Measurements from ENCODE around the gene ZMIZ1. TPM values are rescaled to one million over a fixed set of nuclear protein-coding genes. Genes with fewer than 3 reads are reported as not detected.
A peak's percentile ranks its signal among the peaks of the same experiment; 100 is the strongest.

The ZMIZ1 gene
- total RNA-seq, 1 experiment from 2014 or later: 35.8 TPM

DNA sequence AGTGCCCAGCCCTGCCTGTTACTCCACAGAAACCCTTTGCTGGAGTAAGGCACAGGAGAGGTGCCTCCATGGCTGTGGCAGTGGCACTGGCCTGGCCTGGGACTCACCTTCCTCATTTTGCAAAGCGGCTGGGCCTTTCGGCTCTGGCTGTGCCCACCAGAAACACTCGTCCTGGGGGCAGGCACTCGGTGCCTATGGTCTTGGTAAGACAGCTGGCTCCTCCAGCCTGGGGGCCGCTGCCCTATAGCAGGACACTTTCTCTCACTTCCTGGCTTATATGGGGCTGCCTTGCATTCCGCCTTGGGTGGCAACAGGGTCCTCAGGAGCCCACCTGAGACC, 13.2 kb downstream of the ZMIZ1 start:
- no TSS peak for BruUV-seq (replicated peaks)
- CTCF ChIA-PET: no interaction called here
- intact Hi-C loops (cut with micrococcal nuclease; ENCODE audit: unreplicated experiment): no loop called here
- no peaks in the 10 kb centered on the region for H3K9me3 ChIP-seq (ENCODE audit: low read depth, low read length, poor library complexity, severe bottlenecking)
- no peak overlapping the region for H3K4me3 ChIP-seq (ENCODE audit: low read depth, low read length, poor library complexity, severe bottlenecking)
- TF ChIP-seq, protein P1, sequence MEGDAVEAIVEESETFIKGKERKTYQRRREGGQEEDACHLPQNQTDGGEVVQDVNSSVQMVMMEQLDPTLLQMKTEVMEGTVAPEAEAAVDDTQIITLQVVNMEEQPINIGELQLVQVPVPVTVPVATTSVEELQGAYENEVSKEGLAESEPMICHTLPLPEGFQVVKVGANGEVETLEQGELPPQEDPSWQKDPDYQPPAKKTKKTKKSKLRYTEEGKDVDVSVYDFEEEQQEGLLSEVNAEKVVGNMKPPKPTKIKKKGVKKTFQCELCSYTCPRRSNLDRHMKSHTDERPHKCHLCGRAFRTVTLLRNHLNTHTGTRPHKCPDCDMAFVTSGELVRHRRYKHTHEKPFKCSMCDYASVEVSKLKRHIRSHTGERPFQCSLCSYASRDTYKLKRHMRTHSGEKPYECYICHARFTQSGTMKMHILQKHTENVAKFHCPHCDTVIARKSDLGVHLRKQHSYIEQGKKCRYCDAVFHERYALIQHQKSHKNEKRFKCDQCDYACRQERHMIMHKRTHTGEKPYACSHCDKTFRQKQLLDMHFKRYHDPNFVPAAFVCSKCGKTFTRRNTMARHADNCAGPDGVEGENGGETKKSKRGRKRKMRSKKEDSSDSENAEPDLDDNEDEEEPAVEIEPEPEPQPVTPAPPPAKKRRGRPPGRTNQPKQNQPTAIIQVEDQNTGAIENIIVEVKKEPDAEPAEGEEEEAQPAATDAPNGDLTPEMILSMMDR (conservative IDR thresholded peaks at IDR 0.05; ENCODE audit: low read depth, low read length): no peak
- TF ChIP-seq EZH2 (IDR thresholded peaks at IDR 0.05; ENCODE audit: borderline replicate concordance, low read depth, low read length, poor library complexity, severe bottlenecking): no peak
- H3K36me3 ChIP-seq (ENCODE audit: insufficient read depth, low read length, poor library complexity, severe bottlenecking): no peaks in the 10 kb centered on the region
- no peak overlapping the region for H3K27ac ChIP-seq (ENCODE audit: low read depth, low read length, poor library complexity, severe bottlenecking)
- DNase-seq (ENCODE audit: low spot score): no peak
- POLR2A ChIA-PET (ENCODE audit: low non-redundant PET): no interaction called here
- peaks cover 12% of the 10 kb centered on the region for H3K4me1 ChIP-seq (ENCODE audit: insufficient read depth, low read length, poor library complexity, severe bottlenecking)
- H3K27me3 ChIP-seq (replicated peaks; ENCODE audit: insufficient read depth, low read depth, low read length, poor library complexity): no peaks in the 10 kb centered on the region

DNA sequence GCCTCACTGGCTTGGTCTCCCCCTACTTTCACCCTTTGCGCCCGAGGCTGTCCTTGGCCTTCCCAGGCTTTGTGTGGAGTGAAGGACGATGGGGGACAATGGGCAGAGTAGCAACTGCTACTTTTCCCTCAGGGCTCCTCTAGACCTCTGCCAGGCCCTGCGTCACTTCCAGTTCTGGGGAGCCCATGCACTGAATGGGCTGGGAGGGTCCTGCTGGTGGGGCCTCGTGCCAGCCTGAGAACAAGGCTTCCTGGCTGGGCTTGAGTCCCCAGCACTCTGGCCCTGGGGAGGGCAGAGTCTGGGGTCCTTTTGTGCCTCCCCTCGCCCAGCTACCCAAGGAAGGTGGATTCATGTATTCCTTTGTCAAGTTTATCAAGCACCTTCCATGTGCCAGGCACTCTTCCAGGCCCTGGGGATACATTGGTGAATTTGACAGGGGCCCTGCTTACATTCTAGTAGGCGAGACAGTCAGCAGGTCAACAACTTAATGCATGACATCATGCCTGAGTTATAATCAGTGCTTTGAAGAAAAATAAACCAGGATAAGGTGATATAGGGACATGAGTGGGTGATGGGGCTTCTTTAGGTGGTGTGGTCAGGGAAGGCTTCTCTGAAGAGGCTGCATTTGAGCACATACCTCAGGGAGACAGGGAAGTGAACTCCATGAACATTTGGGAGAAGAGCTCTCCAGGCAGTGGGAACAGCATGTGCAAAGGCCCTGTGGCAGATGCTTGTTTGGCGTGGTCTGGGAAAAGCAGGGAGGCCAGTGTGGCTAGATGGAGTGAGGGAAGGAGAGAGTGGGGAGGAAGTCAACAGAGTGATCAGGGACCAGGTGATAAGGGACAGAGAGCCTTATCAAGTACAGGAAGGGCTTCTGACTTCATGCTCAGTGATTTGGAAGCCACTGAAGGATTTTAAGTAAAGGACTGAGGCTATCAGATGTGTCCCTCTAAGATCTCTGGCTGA, 14.1 kb downstream of the ZMIZ1 start:
- intact Hi-C loops (cut with micrococcal nuclease; ENCODE audit: unreplicated experiment): no loop called here
- ChIA-PET CTCF (no interaction called here), POLR2A (ENCODE audit: low non-redundant PET) (no interaction called here)
- Histone ChIP-seq H3K9me3 (ENCODE audit: low read depth, low read length, poor library complexity, severe bottlenecking) (no peaks in the 10 kb centered on the region), H3K4me1 (ENCODE audit: insufficient read depth, low read length, poor library complexity, severe bottlenecking) (peaks cover 12% of the 10 kb centered on the region), H3K36me3 (ENCODE audit: insufficient read depth, low read length, poor library complexity, severe bottlenecking) (no peaks in the 10 kb centered on the region), H3K27ac (ENCODE audit: low read depth, low read length, poor library complexity, severe bottlenecking) (no peak overlapping the region), H3K4me3 (ENCODE audit: low read depth, low read length, poor library complexity, severe bottlenecking) (no peak overlapping the region), H3K27me3 (replicated peaks; ENCODE audit: insufficient read depth, low read depth, low read length, poor library complexity) (no peaks in the 10 kb centered on the region)
- BruUV-seq (replicated peaks): no TSS peak
- no peak for DNase-seq (ENCODE audit: low spot score)
- no peak for TF ChIP-seq EZH2 (IDR thresholded peaks at IDR 0.05; ENCODE audit: borderline replicate concordance, low read depth, low read length, poor library complexity, severe bottlenecking)
- TF ChIP-seq, protein P1 (conservative IDR thresholded peaks at IDR 0.05; ENCODE audit: low read depth, low read length): no peak

DNA sequence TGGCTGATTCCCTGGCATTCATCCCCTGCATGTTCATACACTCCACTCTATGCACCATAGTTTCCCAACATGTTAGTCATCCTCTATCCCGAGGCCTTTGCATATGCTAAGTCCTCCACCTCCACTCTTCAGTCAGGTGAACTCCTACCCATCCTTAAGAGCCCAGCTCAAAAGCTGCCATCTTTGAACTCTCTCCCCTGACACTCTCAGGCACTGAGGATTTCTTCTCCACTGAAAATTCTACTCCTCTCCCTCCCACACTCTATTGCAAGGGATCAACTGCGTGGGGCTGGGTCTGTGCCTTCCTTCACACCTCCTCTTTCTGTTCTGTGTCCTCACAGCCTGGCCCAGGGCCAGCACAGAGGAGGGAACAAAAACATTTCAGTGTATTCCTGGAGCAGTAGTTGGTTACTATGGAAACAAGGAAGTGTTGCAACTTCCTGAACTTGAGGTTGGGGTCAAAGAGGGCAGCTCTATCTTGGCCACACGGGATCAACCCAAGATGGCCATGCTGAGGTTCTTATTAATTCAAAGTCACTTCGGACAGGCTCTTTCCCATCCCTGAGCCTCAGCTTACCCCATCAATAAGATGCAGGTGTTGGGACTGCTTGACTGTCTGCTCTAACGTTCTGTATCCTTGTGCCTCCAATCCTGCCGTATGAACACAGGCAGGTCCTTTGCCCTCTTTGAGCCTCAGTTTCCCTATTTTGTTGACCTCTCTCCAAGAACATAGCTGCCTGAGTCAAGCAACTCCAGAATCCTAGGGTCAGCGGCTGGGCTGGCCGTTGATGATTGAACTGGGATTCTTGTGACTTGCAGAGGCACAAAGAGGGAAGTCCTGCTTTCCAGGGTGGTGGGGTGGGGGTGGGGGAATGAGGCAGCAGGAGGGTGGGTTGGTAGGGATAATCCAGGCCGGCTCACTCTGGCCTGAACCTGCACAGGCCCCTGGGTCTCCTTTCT, 15.5 kb downstream of the ZMIZ1 start:
- peaks cover 13% of the 10 kb centered on the region for H3K4me1 ChIP-seq (ENCODE audit: insufficient read depth, low read length, poor library complexity, severe bottlenecking)
- no peak for TF ChIP-seq EZH2 (IDR thresholded peaks at IDR 0.05; ENCODE audit: borderline replicate concordance, low read depth, low read length, poor library complexity, severe bottlenecking)
- TF ChIP-seq, protein P1 (conservative IDR thresholded peaks at IDR 0.05; ENCODE audit: low read depth, low read length): no peak
- H3K27me3 ChIP-seq (replicated peaks; ENCODE audit: insufficient read depth, low read depth, low read length, poor library complexity): no peaks in the 10 kb centered on the region
- no peaks in the 10 kb centered on the region for H3K36me3 ChIP-seq (ENCODE audit: insufficient read depth, low read length, poor library complexity, severe bottlenecking)
- H3K27ac ChIP-seq (ENCODE audit: low read depth, low read length, poor library complexity, severe bottlenecking): no peak overlapping the region
- no peak overlapping the region for H3K4me3 ChIP-seq (ENCODE audit: low read depth, low read length, poor library complexity, severe bottlenecking)
- ChIA-PET POLR2A (ENCODE audit: low non-redundant PET) (no interaction called here), CTCF (no interaction called here)
- H3K9me3 ChIP-seq (ENCODE audit: low read depth, low read length, poor library complexity, severe bottlenecking): no peaks in the 10 kb centered on the region
- intact Hi-C loops (cut with micrococcal nuclease; ENCODE audit: unreplicated experiment): no loop called here
- BruUV-seq (replicated peaks): no TSS peak
- DNase-seq (ENCODE audit: low spot score): peak; percentile 72
